BJ (cell line): ENCODE results near the gene DCX. TPM values are rescaled to one million over a fixed set of nuclear protein-coding genes. Genes with fewer than 3 reads are reported as not detected.

Experiments
- CTCF ChIA-PET: fragments of 350-600 bp; formaldehyde crosslinking; extraction: SDS; loops from one replicate; lab custom pipeline; 2021; ENCODE audit warnings: antibody characterized with exemption, inconsistent platforms; lab: Yijun Ruan, JAX
- POLR2A ChIA-PET: fragments of 300-600 bp; sonication (Branson Sonifier 250); formaldehyde crosslinking; extraction: SDS; loops from one replicate; lab custom pipeline; 2021; ENCODE audit warnings: antibody characterized with exemption; lab: Charles Lee
- DNase-seq: peaks from one replicate; pipeline ENCODE4 v3.0.0-alpha.2; 2011; ENCODE audit warnings: low read depth
- H3K27me3 ChIP-seq: 2 replicates; pipeline ENCODE4 v1.6.0; 2011; ENCODE audit warnings: low read length; ENCODE audit not compliant: control insufficient read depth, insufficient read depth
- H3K36me3 ChIP-seq: 2 replicates; pipeline ENCODE4 v1.5.1; 2011; ENCODE audit warnings: low read length; ENCODE audit not compliant: control insufficient read depth, insufficient read depth
- H3K4me3 ChIP-seq: 2 replicates; pipeline ENCODE4 v1.5.1; 2011; ENCODE audit warnings: low read depth, mild to moderate bottlenecking, control low read depth, low read length
- polyA plus RNA-seq: library from polyadenylated mRNA; depleted of rRNA; stranded (reverse); fragments of >200 nt; gene quantifications from 2 replicates; pipeline ENCODE4 v1.2.3, GENCODE V29; 2011
- TF ChIP-seq, protein P1 (sequence below): IDR thresholded peaks from 2 replicates; pipeline ENCODE4 v1.5.1; 2011; ENCODE audit warnings: low read depth, mild to moderate bottlenecking, control low read depth, inconsistent platforms, low read length, moderate library complexity; ENCODE audit not compliant: insufficient read depth

The DCX gene
- polyA plus RNA-seq, 1 experiment, result not detected

DNA sequence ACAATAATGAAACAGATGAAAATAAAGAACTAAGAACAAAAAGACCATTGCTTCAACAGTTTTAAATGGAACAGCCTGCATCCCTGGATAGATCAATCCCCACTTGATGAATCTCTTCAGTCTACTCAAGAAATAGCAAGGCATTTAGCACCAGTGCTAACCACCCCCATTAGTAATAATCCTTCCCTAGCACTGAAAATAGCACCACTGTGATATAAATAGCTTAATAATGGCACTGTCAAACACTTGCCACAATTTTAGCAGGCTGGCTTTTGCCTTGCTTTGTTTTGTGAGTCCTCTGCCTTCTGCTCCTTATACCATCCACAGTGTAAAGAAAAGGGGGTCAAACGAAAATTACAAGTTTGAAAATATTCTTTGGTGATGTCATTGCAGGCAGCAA, 17.4 kb downstream of the DCX start:
- CTCF ChIA-PET, result no interaction called here
- TF ChIP-seq, protein P1, sequence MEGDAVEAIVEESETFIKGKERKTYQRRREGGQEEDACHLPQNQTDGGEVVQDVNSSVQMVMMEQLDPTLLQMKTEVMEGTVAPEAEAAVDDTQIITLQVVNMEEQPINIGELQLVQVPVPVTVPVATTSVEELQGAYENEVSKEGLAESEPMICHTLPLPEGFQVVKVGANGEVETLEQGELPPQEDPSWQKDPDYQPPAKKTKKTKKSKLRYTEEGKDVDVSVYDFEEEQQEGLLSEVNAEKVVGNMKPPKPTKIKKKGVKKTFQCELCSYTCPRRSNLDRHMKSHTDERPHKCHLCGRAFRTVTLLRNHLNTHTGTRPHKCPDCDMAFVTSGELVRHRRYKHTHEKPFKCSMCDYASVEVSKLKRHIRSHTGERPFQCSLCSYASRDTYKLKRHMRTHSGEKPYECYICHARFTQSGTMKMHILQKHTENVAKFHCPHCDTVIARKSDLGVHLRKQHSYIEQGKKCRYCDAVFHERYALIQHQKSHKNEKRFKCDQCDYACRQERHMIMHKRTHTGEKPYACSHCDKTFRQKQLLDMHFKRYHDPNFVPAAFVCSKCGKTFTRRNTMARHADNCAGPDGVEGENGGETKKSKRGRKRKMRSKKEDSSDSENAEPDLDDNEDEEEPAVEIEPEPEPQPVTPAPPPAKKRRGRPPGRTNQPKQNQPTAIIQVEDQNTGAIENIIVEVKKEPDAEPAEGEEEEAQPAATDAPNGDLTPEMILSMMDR, result no peak
- POLR2A ChIA-PET, result no interaction called here
- H3K4me3 ChIP-seq, result no peak overlapping the region
- no peak for DNase-seq
- no peaks in the 10 kb centered on the region for H3K27me3 ChIP-seq
- no peaks in the 10 kb centered on the region for H3K36me3 ChIP-seq

DNA sequence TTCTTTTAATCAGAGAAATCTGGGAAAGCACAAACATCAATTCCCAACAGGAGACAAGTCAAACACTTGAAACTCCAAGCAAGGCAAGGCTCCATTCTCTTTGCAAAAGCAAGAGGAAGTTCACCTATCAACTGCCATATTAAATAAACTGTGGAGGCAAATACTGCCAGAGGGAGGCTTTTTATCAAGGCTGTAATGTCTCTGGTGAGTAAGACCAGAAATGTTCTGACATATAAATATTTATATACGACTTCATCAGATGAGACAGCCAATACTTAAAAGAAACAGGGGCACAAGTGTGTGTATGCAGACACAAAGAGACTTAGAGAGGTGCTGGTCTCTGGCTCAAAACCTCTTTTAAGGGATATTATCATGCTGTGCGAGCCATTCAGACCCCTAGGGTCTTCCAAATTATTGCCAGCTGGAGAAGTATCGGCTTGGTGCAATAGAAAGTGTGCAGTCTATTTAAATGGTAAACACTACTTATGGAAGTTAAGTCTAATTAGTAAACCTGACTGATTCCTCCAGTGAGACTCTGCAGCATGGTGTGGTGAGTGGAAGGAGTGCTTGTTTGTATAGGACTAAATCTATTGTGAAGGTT, 24.4 kb downstream of the DCX start:
- ChIA-PET POLR2A (no interaction called here), CTCF (no interaction called here)
- H3K27me3 ChIP-seq, result no peaks in the 10 kb centered on the region
- H3K36me3 ChIP-seq, result no peaks in the 10 kb centered on the region
- H3K4me3 ChIP-seq, result no peak overlapping the region
- DNase-seq, result no peak
- TF ChIP-seq, protein P1, result no peak

DNA sequence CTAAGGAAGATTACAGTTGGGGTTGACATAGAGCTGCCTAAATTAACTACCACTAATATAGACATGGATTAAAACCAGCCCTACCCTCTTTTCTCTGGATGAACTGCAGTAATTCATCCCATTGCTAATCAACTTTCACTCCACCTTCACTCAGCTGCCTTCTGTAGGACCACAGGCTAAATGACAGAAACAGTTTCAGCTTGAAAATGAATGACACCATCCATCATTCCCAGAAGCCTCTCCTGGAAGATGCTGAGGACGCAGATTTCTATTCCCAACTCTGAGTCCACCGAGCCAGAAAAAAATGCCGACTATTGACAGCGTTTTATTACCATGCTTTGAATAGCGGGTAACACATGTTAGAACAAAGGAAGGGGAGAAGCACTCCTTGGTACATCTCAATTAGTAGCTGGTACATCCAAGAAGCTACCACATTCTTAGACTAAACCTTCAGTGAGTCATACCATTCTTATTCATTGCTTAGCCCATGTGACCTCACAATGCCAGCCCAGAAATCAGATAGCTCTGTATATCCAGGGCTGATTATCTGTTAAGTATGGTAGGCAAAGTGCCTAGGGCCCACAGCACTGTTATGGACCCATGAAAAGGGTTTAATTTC, 25.3 kb downstream of the DCX start:
- ChIA-PET CTCF (no interaction called here), POLR2A (no interaction called here)
- H3K27me3 ChIP-seq, result no peaks in the 10 kb centered on the region
- no peaks in the 10 kb centered on the region for H3K36me3 ChIP-seq
- DNase-seq, result no peak
- H3K4me3 ChIP-seq, result no peak overlapping the region
- TF ChIP-seq, protein P1, result no peak

DNA sequence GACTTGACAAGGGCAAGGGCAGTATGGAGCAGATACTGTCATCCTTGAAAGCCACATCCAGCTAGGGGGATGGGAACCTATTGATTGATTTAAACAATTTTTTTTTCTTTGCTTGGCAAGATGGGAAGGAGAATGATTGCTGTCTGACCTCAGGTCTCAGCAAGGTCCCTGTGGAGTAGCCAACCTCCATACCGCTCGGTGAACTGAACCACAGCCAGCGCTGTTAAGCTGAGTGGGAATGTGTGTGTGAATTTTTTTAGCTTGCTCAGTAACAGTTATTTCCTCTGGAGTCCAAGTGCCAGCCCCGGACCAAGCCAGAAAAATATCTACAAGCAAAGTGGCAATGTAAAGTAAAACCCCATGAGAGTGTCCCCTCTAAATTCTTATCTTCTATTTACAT, 25.9 kb downstream of the DCX start:
- ChIA-PET CTCF (no interaction called here), POLR2A (no interaction called here)
- DNase-seq, result no peak
- TF ChIP-seq, protein P1, result no peak
- Histone ChIP-seq H3K36me3 (no peaks in the 10 kb centered on the region), H3K27me3 (no peaks in the 10 kb centered on the region), H3K4me3 (no peak overlapping the region)

DNA sequence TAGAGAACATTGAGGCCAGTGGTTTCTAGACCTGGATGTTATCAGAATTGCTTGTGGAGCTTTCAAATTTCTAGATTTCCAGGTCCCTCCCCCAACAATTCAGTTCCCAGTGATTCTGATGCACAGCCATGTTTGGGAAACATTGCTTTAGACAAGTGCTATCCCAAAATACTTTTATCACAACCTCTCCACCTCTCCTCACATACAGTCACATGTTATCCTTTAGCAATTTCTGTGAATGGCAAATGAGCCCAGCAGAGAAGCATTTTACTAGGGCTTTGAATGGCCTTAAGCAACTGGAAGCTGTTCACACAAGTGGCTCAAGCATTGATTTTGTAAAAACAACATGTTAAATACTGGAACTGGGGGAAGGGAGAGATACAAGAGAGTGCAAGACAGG, 29.7 kb downstream of the DCX start:
- Histone ChIP-seq H3K4me3 (no peak overlapping the region), H3K27me3 (no peaks in the 10 kb centered on the region), H3K36me3 (no peaks in the 10 kb centered on the region)
- ChIA-PET POLR2A (no interaction called here), CTCF (no interaction called here)
- TF ChIP-seq, protein P1, result no peak
- DNase-seq, result no peak
